ENCODE measurements around the gene DLL4. TPM values are rescaled to one million over a fixed set of nuclear protein-coding genes. Genes with fewer than 3 reads are reported as not detected.
A peak's percentile ranks its signal among the peaks of the same experiment; 100 is the strongest.
"Not testable (repeated sequence)": the region's sequence is repeated elsewhere in the genome, so short reads cannot be mapped to it uniquely, and the experiment has no call there.

The DLL4 gene
- total and polyA plus RNA-seq, 9 donors: 2.6 to 15.7 (median 7.9) TPM

- 75 to 85% (median 84%) methylated on average over 4 of the region's 4 CpGs for WGBS, 3 donors
- intact Hi-C loops (cut with DNase I): no loop called here
- Histone ChIP-seq H3K4me3 (no peak overlapping the region), H3K4me1 (ENCODE audit: insufficient read depth) (peaks cover 3% of the 10 kb centered on the region), H3K27me3 (no peaks in the 10 kb centered on the region), H3K27ac (no peak overlapping the region), H3K36me3 (no peaks in the 10 kb centered on the region), H3K9me3 (no peaks in the 10 kb centered on the region)
- no peak for TF ChIP-seq POLR2A (IDR thresholded peaks at IDR 0.05)
- DNase-seq: no peak
Observed at GRCh38 chr15:40951764-40952163, 22.6 kb downstream of the DLL4 start.

- peaks cover 3% of the 10 kb centered on the region for H3K4me1 ChIP-seq (ENCODE audit: insufficient read depth)
- no peak overlapping the region for H3K27ac ChIP-seq
- no peaks in the 10 kb centered on the region for H3K9me3 ChIP-seq
- peak in 1 of 5 donors; percentile 19 for DNase-seq
- 42 to 50% (median 44%) methylated on average over 23 of the region's 23 CpGs for WGBS, 3 donors
- intact Hi-C loops (cut with DNase I): no loop called here
- TF ChIP-seq EP300 (IDR thresholded peaks at IDR 0.05) (no peak), CTCF (IDR thresholded peaks at IDR 0.05) (no peak), POLR2A (IDR thresholded peaks at IDR 0.05) (no peak)
- H3K4me3 ChIP-seq: peak overlapping the region; percentile 62
- no peaks in the 10 kb centered on the region for H3K27me3 ChIP-seq
- H3K36me3 ChIP-seq: no peaks in the 10 kb centered on the region
Observed at GRCh38 chr15:40952301-40952900, 23.3 kb downstream of the DLL4 start.

- TF ChIP-seq EP300 (IDR thresholded peaks at IDR 0.05) (no peak), POLR2A (IDR thresholded peaks at IDR 0.05) (no peak), CTCF (IDR thresholded peaks at IDR 0.05) (no peak)
- Histone ChIP-seq H3K4me1 (ENCODE audit: insufficient read depth) (peaks cover 3% of the 10 kb centered on the region), H3K27me3 (no peaks in the 10 kb centered on the region), H3K4me3 (peak within 1 kb of the TSS; percentile 62), H3K27ac (no peak within 1 kb of the TSS), H3K9me3 (no peaks in the 10 kb centered on the region), H3K36me3 (no peaks in the 10 kb centered on the region)
- intact Hi-C loops (cut with DNase I): no loop called here
- peak; percentile 85 to 91 (median 89) for DNase-seq
- WGBS, 3 donors: 0 to 1% (median 1%) methylated on average over 46 to 72 of the region's 72 CpGs
Observed at GRCh38 chr15:40952901-40953712, 24.0 kb downstream of the DLL4 start, which contains the start of gene CHAC1. TSS of gene CHAC1 (plus strand) at chr15:40953471. CDS start at chr15:40953584, 113 bp downstream.

GRCh38 chr15:40953713-40954074, 24.6 kb downstream of the DLL4 start:
- DNase-seq: peak in 1 of 5 donors; percentile 13
- Histone ChIP-seq H3K36me3 (no peaks in the 10 kb centered on the region), H3K4me3 (peak overlapping the region; percentile 62), H3K27ac (no peak overlapping the region), H3K27me3 (no peaks in the 10 kb centered on the region), H3K9me3 (no peaks in the 10 kb centered on the region), H3K4me1 (ENCODE audit: insufficient read depth) (peaks cover 3% of the 10 kb centered on the region)
- intact Hi-C loops (cut with DNase I): no loop called here
- TF ChIP-seq POLR2A (IDR thresholded peaks at IDR 0.05) (no peak), EP300 (IDR thresholded peaks at IDR 0.05) (no peak), CTCF (IDR thresholded peaks at IDR 0.05) (no peak)
- WGBS, 3 donors: 3 to 5% (median 4%) methylated on average over 14 to 17 of the region's 17 CpGs

GRCh38 chr15:40954158-40954848, 25.2 kb downstream of the DLL4 start:
- H3K36me3 ChIP-seq; H3K4me1 ChIP-seq (ENCODE audit: insufficient read depth); H3K27ac ChIP-seq; H3K4me3 ChIP-seq; H3K27me3 ChIP-seq; DNase-seq; intact Hi-C loops (cut with DNase I); H3K9me3 ChIP-seq: not testable (repeated sequence)
- WGBS, 3 donors: 65 to 72% (median 70%) methylated on average over 8 of the region's 8 CpGs

All from ovary (tissue), 9 donors.